ENCODE measurements around the gene INSYN2A. TPM values are rescaled to one million over a fixed set of nuclear protein-coding genes. Genes with fewer than 3 reads are reported as not detected.

Gene INSYN2A
- total RNA-seq, 2 experiments from 2014 or later, result not detected

GRCh38 chr10:127154831-127155620 lies 41.4 kb downstream of the INSYN2A start:
- POLR2A ChIA-PET, result no interaction called here
- no peaks in the 10 kb centered on the region for H3K9me3 Mint-ChIP-seq
- no peaks in the 10 kb centered on the region for H3K36me3 Mint-ChIP-seq
- peaks cover 2% of the 10 kb centered on the region for H3K27me3 Mint-ChIP-seq
- no peaks in the 10 kb centered on the region for H3K4me1 Mint-ChIP-seq
- H3K4me3 Mint-ChIP-seq, result no peak overlapping the region
- DNase-seq (no peak), ATAC-seq (ENCODE audit: low read depth) (no peak)
- no peak overlapping the region for H3K27ac Mint-ChIP-seq

DNA sequence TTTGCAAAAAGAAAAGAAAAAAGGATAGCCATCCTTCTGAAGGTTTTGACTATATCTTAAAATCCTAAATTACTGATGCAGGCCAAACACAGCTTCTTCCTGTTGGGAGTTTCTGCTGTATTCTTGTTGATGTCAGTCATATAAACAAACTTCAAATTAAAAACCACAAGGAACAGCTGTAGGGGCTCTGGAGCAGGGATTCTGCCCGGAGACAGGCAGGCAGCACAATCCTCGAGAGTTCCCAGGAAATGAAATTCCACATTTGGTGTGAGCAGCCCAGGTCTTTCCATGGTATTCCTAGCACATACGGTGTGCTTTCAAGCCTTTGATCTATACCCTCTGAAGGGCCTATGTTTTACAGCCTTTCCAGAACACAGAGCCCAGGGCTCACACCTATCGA lies 43.2 kb downstream of the INSYN2A start:
- H3K9me3 Mint-ChIP-seq, result peaks cover 2% of the 10 kb centered on the region
- H3K27ac Mint-ChIP-seq, result no peak overlapping the region
- POLR2A ChIA-PET, result no interaction called here
- DNase-seq (no peak), ATAC-seq (ENCODE audit: low read depth) (no peak)
- H3K4me3 Mint-ChIP-seq, result no peak overlapping the region
- H3K36me3 Mint-ChIP-seq, result no peaks in the 10 kb centered on the region
- no peaks in the 10 kb centered on the region for H3K4me1 Mint-ChIP-seq
- peaks cover 2% of the 10 kb centered on the region for H3K27me3 Mint-ChIP-seq

DNA sequence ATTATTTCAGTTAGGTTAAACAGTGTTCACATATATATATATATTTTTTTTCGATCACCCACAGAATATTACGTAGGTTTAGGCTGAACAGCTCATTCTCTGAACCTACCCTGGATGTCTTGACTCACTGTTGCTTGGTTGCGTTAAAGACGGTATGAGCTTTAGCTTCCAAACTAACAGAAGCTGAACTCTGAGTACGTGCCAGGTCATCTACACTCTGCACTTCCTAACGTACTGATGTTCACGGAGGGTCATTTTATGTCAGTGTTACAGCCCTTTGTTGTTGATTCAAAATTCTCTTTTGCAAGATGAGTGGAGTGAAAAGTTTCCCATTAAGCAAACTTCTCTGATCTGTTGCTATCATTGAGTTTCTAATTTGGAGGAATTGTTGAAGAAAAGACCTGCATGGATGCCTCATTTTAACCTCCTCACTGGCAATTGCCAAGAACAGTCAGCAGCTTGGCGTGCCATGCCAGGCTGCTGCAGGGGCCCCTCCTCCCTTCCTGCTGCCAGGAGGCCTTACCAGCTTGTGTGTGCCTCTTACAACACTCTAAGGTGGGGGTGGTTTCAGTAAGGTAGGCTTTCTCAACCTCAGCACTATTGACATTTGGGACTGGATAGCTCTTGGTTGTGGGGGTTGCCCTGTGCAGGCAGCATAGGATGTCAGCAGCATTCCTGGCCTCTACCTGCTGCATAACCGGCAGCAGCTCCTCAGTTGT lies 44.3 kb downstream of the INSYN2A start:
- Mint-ChIP-seq H3K9me3 (peaks cover 2% of the 10 kb centered on the region), H3K4me3 (no peak overlapping the region), H3K27me3 (no peaks in the 10 kb centered on the region), H3K27ac (no peak overlapping the region), H3K4me1 (no peaks in the 10 kb centered on the region), H3K36me3 (no peaks in the 10 kb centered on the region)
- ATAC-seq (ENCODE audit: low read depth) (no peak), DNase-seq (no peak)
- POLR2A ChIA-PET, result no interaction called here

DNA sequence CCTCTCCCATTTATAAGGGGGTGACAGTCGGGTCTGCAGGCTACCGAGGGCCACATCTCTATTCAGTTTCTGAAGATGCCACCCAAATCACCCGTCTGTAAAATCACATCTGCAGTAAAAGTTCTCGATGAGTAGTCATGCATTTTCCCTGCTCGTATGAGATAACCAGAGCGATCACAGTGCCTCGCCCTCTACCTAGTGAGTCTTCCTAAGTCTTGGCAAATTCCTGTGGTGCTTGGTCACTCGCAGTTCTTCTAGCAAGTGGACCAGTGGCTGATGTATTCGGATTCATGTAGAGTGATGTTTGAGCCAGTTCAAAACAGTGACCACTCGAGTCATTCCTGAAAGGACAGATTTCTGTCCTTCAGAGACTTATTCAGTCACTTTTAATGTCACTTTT lies 44.9 kb downstream of the INSYN2A start:
- POLR2A ChIA-PET, result no interaction called here
- ATAC-seq (ENCODE audit: low read depth), result no peak
- DNase-seq, result no peak
- no peaks in the 10 kb centered on the region for H3K4me1 Mint-ChIP-seq
- no peak overlapping the region for H3K4me3 Mint-ChIP-seq
- H3K36me3 Mint-ChIP-seq, result no peaks in the 10 kb centered on the region
- H3K27me3 Mint-ChIP-seq, result no peaks in the 10 kb centered on the region
- H3K9me3 Mint-ChIP-seq, result peaks cover 2% of the 10 kb centered on the region
- no peak overlapping the region for H3K27ac Mint-ChIP-seq

- DNase-seq (no peak), ATAC-seq (ENCODE audit: low read depth) (no peak)
- Mint-ChIP-seq H3K36me3 (no peaks in the 10 kb centered on the region), H3K9me3 (peaks cover 2% of the 10 kb centered on the region), H3K4me1 (no peaks in the 10 kb centered on the region), H3K4me3 (no peak overlapping the region), H3K27me3 (no peaks in the 10 kb centered on the region), H3K27ac (no peak overlapping the region)
- POLR2A ChIA-PET, result no interaction called here
Observed at GRCh38 chr10:127150136-127150535, 46.3 kb downstream of the INSYN2A start.

DNA sequence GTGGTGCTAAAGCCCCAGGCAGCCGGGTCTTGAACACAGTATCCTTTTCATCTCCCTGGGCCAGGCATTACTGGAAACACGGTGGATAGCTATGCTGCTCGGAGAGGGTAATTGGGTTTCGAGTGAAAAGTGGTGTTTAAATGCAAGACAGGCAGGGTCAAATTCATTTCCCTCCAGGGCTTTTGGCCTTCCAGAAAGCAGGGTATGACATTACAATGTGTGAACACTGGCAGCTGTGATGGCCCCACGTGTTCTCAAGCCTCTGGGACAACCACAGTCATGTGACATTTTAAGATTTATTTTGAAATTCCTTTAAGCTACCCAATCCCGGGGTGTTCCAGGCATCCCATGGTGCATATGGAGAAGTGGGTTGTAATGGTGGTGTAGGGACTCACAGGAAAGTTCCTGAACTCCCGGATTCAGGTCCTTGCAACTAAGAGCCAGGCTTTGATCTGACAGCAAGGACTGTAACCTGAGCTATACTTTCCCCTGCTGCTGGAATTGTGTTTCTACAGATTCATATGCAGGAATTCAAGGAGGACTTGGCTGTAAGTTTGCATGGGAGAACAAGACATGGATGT lies 46.8 kb downstream of the INSYN2A start:
- DNase-seq (no peak), ATAC-seq (ENCODE audit: low read depth) (no peak)
- Mint-ChIP-seq H3K36me3 (no peaks in the 10 kb centered on the region), H3K4me3 (no peak overlapping the region), H3K9me3 (peaks cover 2% of the 10 kb centered on the region), H3K27me3 (no peaks in the 10 kb centered on the region), H3K27ac (no peak overlapping the region), H3K4me1 (no peaks in the 10 kb centered on the region)
- POLR2A ChIA-PET, result no interaction called here

DNA sequence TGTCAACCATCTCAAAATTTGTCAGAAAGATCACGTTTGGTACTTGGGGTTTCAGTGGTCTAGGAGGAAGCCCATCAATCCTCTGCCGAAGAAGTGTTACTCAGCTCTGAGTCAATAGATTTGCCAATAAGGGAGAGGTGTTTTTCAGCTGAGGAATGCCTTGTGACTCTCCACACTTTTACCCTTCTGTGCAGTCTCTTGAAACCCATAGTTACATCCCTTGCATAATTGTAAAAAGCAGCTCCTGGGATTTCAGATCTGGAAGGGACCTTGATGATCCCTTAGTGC lies 47.5 kb downstream of the INSYN2A start:
- POLR2A ChIA-PET, result no interaction called here
- ATAC-seq (ENCODE audit: low read depth) (no peak), DNase-seq (no peak)
- H3K4me1 Mint-ChIP-seq, result no peaks in the 10 kb centered on the region
- no peak overlapping the region for H3K27ac Mint-ChIP-seq
- H3K9me3 Mint-ChIP-seq, result peaks cover 2% of the 10 kb centered on the region
- H3K27me3 Mint-ChIP-seq, result no peaks in the 10 kb centered on the region
- H3K36me3 Mint-ChIP-seq, result no peaks in the 10 kb centered on the region
- H3K4me3 Mint-ChIP-seq, result no peak overlapping the region

DNA sequence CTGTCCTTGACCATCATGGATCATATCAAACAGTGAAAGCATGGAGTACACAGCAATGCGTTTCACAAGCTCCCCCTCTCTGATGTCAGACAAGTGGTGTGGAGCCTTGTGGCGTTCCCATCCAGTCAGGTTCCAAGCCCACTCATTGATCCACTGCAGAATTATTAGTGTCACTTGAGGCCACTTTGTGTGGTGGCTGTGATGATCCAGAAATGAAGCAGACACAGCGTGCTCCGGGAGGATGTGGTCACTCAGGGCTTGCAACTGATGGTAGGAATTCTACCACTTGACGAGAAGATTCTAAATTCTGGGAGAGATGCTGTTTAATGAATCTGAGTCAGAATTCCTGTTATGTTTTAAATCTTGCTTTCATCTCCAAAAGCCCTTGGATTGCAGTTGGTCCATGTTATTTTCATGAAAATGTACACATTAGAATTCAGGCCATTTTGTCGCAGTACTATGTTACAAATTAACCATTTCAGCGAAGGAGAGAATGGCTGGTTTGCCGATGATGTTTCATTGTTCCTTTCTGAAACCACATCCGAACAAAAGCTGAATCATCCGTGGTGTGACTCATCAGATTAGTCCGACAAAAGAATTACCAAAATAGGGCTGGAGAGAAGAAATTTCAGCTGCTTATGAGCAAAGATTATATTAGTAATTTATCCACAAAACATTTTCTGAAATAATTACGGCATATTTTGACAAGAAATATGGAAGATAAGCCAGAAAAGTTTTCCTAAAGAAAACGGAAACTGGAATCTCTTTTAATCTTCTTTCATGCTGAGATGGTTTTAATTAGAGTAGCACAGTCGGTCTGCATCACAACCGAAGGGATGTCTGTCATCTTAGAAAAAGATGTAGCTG lies 48.1 kb downstream of the INSYN2A start:
- Mint-ChIP-seq H3K9me3 (peaks cover 2% of the 10 kb centered on the region), H3K4me1 (no peaks in the 10 kb centered on the region), H3K4me3 (no peak overlapping the region), H3K36me3 (no peaks in the 10 kb centered on the region), H3K27me3 (no peaks in the 10 kb centered on the region), H3K27ac (no peak overlapping the region)
- no peak for ATAC-seq (ENCODE audit: low read depth)
- no peak for DNase-seq
- POLR2A ChIA-PET, result no interaction called here

DNA sequence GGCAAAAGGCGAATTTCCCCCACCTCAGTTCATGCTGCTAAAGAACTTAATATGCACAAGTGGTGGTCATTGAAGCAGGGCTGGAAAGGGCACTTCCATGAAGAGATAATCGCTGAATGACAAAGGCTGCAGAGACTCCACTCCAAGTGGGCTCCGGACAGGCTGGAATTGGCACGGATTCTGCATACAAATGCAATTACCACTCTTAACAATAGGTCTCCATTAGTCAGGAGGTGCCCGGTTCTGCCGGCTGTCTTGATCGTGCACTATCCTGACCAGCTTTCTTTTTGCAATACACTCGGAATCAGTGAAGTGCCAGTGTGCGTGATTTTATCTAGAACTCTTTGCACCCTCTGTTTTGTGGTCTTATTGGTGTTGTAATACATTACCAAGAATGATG lies 49.7 kb downstream of the INSYN2A start:
- H3K36me3 Mint-ChIP-seq, result no peaks in the 10 kb centered on the region
- POLR2A ChIA-PET, result no interaction called here
- no peak overlapping the region for H3K4me3 Mint-ChIP-seq
- ATAC-seq (ENCODE audit: low read depth) (no peak), DNase-seq (no peak)
- peaks cover 2% of the 10 kb centered on the region for H3K9me3 Mint-ChIP-seq
- no peaks in the 10 kb centered on the region for H3K4me1 Mint-ChIP-seq
- H3K27ac Mint-ChIP-seq, result no peak overlapping the region
- H3K27me3 Mint-ChIP-seq, result no peaks in the 10 kb centered on the region
